Activated naive CD8-positive, alpha-beta T cell treated with anti-CD3 and anti-CD28 coated beads, Interleukin-2, amount 50 U/mL, for 24 hours (primary cell): ENCODE results near the gene PRKN.
"Not testable (repeated sequence)": the region's sequence is repeated elsewhere in the genome, so short reads cannot be mapped to it uniquely, and the experiment has no call there.

Experiments used
- ATAC-seq: fragments of 150-1000 bp; cut with Tn5 transposase; one replicate; pipeline ENCODE4 v1.10.0; 2021
- DNase-seq: peaks from one replicate; pipeline ENCODE4 v3.0.0; 2021
- H3K27ac Mint-ChIP-seq: one replicate; pipeline ENCODE4 v1.8.0; 2021; ENCODE audit warnings: mild to moderate bottlenecking, mixed read lengths
- H3K27me3 Mint-ChIP-seq: one replicate; pipeline ENCODE4 v1.8.0; 2021; ENCODE audit warnings: mixed read lengths
- H3K36me3 Mint-ChIP-seq: one replicate; pipeline ENCODE4 v1.8.0; 2021; ENCODE audit warnings: low read depth, mixed read lengths
- H3K4me1 Mint-ChIP-seq: one replicate; pipeline ENCODE4 v1.8.0; 2021; ENCODE audit warnings: mixed read lengths
- H3K4me3 Mint-ChIP-seq: one replicate; pipeline ENCODE4 v1.8.0; 2021; ENCODE audit warnings: mild to moderate bottlenecking, moderate library complexity, mixed read lengths
- H3K9me3 Mint-ChIP-seq: one replicate; pipeline ENCODE4 v1.8.0; 2021; ENCODE audit warnings: mixed read lengths

PRKN gene

DNA sequence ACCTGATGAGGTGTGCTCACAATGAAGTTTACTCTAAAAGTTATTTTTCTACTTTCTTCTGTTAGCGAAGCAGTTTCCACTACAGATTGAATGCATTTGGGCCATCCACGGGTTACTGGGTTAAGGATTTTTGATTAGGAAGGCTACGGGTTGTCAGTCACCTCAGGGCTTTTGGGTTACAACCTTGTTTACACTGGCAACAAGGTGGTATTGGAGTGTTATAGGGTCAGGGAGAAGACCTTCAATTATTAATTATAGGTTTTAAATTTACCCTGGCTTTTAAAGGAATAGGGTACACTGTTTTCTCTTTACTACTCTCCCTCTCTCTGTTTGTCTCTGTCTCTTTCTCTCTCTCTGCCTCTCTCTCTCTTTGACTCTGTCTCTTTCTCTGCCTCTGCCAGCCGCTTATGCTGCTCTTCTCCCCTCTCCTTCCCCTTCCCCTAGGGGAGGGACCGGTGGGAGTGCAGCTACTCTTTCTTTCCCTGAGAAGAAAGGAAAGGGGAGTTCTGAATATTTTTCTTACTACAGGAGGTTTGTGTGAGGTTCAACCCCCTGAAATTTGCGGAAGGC lies 1413.5 kb downstream of the PRKN start:
- ATAC-seq (no peak), DNase-seq (no peak)
- no peak overlapping the region for H3K27ac Mint-ChIP-seq
- no peak overlapping the region for H3K4me3 Mint-ChIP-seq
- no peaks in the 10 kb centered on the region for H3K4me1 Mint-ChIP-seq
- H3K27me3 Mint-ChIP-seq = peaks cover 4% of the 10 kb centered on the region
- peaks cover 3% of the 10 kb centered on the region for H3K9me3 Mint-ChIP-seq
- no peaks in the 10 kb centered on the region for H3K36me3 Mint-ChIP-seq

DNA sequence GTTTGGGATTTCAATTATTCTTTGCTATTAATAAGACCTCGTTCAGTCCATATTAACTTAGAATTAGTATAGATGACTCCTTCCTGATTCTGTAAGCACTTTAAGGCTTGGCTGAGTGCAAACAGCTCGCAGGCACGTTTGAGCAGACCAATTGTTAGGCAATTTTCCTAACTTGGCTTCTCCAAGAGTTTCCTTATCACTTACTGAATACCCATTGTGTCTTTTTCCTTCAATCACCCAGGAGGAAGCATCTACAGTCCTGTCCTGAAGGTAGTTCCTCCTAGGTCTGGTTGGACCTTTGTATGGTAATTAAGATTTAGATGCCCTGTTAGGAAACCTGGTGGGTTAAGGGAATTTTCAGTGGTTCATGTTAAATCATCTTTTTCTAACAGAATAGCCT lies 1414.1 kb downstream of the PRKN start:
- H3K4me1 Mint-ChIP-seq, H3K27me3 Mint-ChIP-seq, DNase-seq, H3K36me3 Mint-ChIP-seq, H3K27ac Mint-ChIP-seq, H3K4me3 Mint-ChIP-seq, H3K9me3 Mint-ChIP-seq, ATAC-seq: not testable (repeated sequence)

DNA sequence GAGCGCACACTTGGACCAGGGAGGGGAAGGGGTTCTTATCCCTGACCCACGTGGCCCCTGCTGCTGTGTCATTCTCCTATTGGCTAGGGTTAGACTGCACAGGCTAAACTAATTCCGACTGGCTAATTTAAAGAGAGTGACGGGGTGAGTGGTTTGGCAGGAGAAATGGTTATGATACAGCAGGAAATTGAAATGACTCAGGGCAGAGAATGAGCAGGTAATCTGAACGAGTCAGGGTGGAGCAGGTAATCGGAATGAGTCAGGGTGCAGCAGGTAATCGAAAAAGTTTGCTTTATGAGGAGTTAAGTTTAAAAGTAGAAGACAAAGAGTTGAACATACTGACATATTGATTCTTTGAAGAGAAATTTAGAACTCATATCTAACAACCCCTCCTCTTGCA lies 1417.8 kb downstream of the PRKN start:
- H3K9me3 Mint-ChIP-seq, ATAC-seq, H3K4me3 Mint-ChIP-seq: not testable (repeated sequence)

DNA sequence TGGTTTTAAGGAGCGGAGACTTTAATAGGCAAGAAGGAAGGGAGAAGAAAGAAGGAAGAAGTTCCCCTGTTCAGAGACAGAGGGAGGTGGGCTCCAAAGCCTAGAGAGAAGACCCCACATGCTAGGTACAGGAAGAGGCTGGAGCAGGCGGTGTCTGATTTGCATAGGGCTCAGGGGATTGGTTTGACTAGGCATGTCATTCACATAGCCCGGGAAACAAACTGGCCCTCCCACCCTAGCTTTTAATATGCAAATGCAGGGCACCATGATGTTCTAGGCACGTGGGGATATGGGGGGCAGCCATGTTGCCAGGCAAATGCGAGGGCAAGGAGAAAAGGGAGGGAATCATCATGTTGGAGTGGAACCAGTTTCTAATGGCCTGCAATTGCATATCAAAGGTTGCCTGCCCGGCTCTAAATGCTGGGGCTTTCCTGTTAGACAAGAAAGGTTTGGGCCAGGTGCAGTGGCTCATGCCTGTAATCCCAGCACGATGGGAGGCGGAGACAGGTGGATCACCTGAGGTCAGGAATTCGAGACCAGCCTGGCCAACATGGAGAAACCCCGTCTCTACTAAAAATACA lies 1419.4 kb downstream of the PRKN start:
- no peaks in the 10 kb centered on the region for H3K4me1 Mint-ChIP-seq

More for the DNA sequence above, 1417.8 kb downstream of the PRKN start:
- not testable (repeated sequence) for H3K27ac Mint-ChIP-seq, DNase-seq, H3K36me3 Mint-ChIP-seq, H3K4me1 Mint-ChIP-seq, H3K27me3 Mint-ChIP-seq

DNA sequence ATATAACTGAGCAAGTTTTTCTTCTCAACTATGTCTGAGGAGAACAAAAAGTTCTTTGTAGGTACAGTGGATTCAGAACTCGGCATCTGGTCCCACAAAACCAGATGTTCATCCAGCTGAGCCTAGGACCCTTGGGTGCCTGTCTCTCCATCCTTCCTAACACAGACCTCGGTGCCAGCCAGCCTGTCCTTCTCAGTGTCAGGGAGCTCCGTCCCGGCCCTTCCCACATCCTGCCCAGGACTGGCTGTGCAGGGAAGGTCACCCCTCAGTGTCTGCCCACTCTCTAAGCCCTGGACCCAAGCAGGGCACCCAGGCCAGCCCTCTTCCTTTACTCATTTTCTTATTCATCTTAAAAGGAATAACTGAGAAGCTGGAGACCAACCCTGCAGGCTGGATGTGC lies 1421.7 kb downstream of the PRKN start:
- Mint-ChIP-seq H3K36me3 (no peaks in the 10 kb centered on the region), H3K27me3 (no peaks in the 10 kb centered on the region), H3K4me1 (no peaks in the 10 kb centered on the region), H3K27ac (no peak overlapping the region), H3K4me3 (no peak overlapping the region), H3K9me3 (no peaks in the 10 kb centered on the region)
- DNase-seq (no peak), ATAC-seq (no peak)

More for the DNA sequence above, 1419.4 kb downstream of the PRKN start:
- no peaks in the 10 kb centered on the region for H3K36me3 Mint-ChIP-seq
- DNase-seq (no peak), ATAC-seq (no peak)
- peaks cover 4% of the 10 kb centered on the region for H3K27me3 Mint-ChIP-seq
- H3K27ac Mint-ChIP-seq = no peak overlapping the region
- H3K4me3 Mint-ChIP-seq = no peak overlapping the region
- H3K9me3 Mint-ChIP-seq = no peaks in the 10 kb centered on the region

DNA sequence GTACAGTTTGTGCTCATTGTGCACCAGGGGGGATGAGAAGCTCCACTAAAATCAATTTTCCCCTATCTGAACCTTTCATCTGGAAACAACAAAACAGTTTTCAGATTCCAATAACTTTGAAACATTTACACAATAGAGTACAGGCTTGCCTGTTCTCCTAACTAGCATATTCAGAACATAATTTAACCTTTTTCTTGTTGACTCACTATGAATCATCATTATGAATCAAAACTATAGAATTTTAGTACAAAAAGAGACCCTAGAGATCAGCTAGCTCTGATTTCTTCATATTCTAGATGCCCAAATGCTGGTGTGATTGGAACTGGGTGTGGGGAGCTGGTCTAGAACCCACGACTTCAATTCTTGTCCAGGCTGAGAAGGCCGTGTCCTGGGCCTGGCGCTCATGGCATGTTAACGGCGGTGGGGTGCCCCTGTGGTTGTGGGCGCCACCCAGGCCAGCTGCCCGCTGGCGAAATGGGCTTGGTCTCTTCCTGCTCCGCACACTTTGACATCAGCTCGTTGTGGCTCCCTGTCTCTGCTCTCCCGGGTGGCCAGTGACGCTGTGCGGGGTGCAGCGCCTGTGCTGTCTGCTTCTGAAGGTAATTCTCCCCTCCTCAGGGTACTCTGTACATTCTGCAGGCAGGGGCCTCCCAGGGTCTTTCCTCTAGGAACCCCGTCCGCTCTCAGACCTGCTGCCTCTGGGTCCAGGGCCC lies 1423.8 kb downstream of the PRKN start:
- Mint-ChIP-seq H3K4me1 (no peaks in the 10 kb centered on the region), H3K36me3 (no peaks in the 10 kb centered on the region), H3K9me3 (no peaks in the 10 kb centered on the region), H3K4me3 (no peak overlapping the region), H3K27me3 (no peaks in the 10 kb centered on the region), H3K27ac (no peak overlapping the region)
- DNase-seq = no peak
- ATAC-seq = peak; percentile 28

DNA sequence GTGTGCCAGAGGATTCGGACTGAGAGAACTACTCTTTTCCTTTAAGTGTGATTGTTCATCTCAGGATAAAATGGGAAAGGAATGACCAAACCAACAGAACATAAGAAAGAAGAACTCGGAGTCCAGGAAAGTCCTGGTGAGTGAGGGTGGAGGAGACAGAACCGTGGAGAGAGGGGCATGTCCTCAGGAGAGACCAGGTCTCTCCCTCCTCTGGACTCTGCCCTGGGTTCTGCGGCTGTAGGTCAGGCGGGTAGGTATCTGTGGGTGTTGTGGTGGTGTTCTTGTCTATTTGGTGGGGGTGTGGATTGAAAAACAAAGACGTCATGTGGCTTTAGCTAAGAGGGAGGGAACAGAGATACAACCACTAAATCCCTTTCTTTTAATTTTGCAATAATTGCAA lies 1424.6 kb downstream of the PRKN start:
- Mint-ChIP-seq H3K27me3 (no peaks in the 10 kb centered on the region), H3K27ac (no peak overlapping the region), H3K4me3 (no peak overlapping the region), H3K4me1 (no peaks in the 10 kb centered on the region), H3K9me3 (no peaks in the 10 kb centered on the region), H3K36me3 (no peaks in the 10 kb centered on the region)
- ATAC-seq = no peak
- DNase-seq = no peak

DNA sequence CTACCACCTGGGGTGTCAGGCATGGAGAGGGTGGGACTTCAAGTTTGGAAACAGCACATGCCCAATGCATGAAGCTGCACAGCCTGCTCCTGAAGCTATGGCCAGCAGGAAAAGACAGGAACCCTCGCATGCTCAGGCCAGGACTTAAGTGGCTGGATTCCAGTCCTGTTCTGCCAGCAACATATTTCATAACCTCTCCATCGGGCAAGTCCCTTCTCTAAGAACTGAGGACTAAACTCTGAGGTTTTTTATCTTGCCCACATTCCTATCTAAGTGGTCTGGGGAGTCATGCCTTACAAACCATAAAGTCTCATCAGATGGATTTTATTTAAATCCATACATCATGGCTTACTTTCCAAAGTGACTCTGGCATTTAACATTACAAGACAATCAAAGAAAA lies 1426.2 kb downstream of the PRKN start:
- H3K27ac Mint-ChIP-seq = no peak overlapping the region
- H3K4me1 Mint-ChIP-seq = no peaks in the 10 kb centered on the region
- H3K4me3 Mint-ChIP-seq = no peak overlapping the region
- H3K36me3 Mint-ChIP-seq = no peaks in the 10 kb centered on the region
- DNase-seq = no peak
- H3K27me3 Mint-ChIP-seq = peaks cover 1% of the 10 kb centered on the region
- ATAC-seq = no peak
- no peaks in the 10 kb centered on the region for H3K9me3 Mint-ChIP-seq

DNA sequence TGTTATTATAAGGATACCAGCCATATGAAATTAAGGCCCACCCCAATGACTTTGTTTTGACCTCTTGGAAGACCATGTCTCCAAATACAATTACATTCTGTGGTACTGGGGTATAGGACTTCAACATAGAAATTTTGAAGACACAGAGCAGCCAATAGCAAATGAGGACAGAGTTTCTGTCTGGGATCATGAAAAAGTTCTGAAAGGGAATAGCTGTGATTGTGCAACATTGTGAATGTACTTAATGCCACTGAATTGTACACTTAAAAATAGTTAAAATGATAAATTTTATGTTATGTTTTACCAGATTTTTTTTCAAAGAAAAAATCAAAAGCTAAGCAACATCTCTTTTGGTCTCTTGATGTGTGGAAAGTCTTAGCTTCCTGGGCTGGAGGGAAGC lies 1426.7 kb downstream of the PRKN start:
- H3K4me3 Mint-ChIP-seq = no peak overlapping the region
- no peak overlapping the region for H3K27ac Mint-ChIP-seq
- ATAC-seq = no peak
- H3K36me3 Mint-ChIP-seq = no peaks in the 10 kb centered on the region
- no peaks in the 10 kb centered on the region for H3K9me3 Mint-ChIP-seq
- H3K4me1 Mint-ChIP-seq = no peaks in the 10 kb centered on the region
- H3K27me3 Mint-ChIP-seq = peaks cover 1% of the 10 kb centered on the region
- DNase-seq = no peak

DNA sequence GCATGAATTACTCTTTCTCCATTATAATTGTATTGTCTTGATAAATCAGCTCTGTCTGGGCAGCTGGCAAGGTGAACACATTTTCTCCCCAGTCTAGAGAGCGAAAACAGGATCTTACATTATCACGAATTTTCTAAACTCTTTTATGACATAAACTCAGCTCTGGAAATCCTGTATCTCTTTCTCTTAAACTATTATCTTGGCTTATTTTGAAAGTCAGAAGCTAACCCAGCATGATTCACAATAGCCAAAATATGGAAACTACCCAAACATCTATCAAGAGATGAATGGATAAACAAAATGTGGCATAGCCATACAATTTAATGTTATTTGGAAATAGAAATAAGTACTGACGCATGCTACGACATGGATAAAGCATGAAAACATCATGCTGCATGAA lies 1427.8 kb downstream of the PRKN start:
- Mint-ChIP-seq H3K4me1 (no peaks in the 10 kb centered on the region), H3K27me3 (peaks cover 1% of the 10 kb centered on the region), H3K27ac (no peak overlapping the region), H3K4me3 (no peak overlapping the region), H3K9me3 (no peaks in the 10 kb centered on the region), H3K36me3 (no peaks in the 10 kb centered on the region)
- no peak for DNase-seq
- no peak for ATAC-seq
